Right lobe of liver (tissue), 6 donors: Measurements from ENCODE around the gene RAB3IL1. TPM values are rescaled to one million over a fixed set of nuclear protein-coding genes. Genes with fewer than 3 reads are reported as not detected.

Experiments
- ATAC-seq, 4 donors: fragments of 200-7000 bp; cut with Tn5 transposase; one replicate each; pipeline ENCODE4 v1.9.1; 2020; ENCODE audit warnings: mild to moderate bottlenecking in 4 of 4, moderate library complexity in 4 of 4
- DNase-seq, 3 donors: peaks; one replicate each; pipeline ENCODE4 v3.0.0-alpha.2; 2020
- H3K27ac ChIP-seq, 3 donors: fragments of 200-600 bp; one replicate each; pipeline ENCODE4 v1.8.0; 2022
- H3K27me3 ChIP-seq, 2 donors: fragments of 200-600 bp; one replicate each; pipeline ENCODE4 v1.8.0; 2022
- H3K36me3 ChIP-seq, 4 donors: fragments of 200-600 bp; sonication (generic) in 1 of 4; one replicate each; pipeline versions ENCODE4 v1.5.1 to v1.8.0; 2017 to 2022; ENCODE audit warnings: control low read depth in 1 of 4
- H3K4me1 ChIP-seq, 4 donors: fragments of 200-600 bp; sonication (generic) in 1 of 4; one replicate each; pipeline versions ENCODE4 v1.5.1 to v1.8.0; 2017 to 2022; ENCODE audit warnings: control low read depth in 1 of 4
- H3K4me3 ChIP-seq, 3 donors: fragments of 200-600 bp; one replicate each; pipeline ENCODE4 v1.8.0; 2022
- H3K9me3 ChIP-seq, 4 donors: fragments of 200-600 bp; sonication (generic) in 1 of 4; one replicate each; pipeline versions ENCODE4 v1.5.1 to v1.8.0; 2017 to 2022; ENCODE audit warnings: control low read depth in 1 of 4
- CTCF ChIP-seq, 4 donors: fragments of 200-600 bp in 3 of 4; fragments of 450-650 bp in 1 of 4; IDR thresholded peaks; one replicate each; pipeline versions ENCODE4 v1.5.1 to v1.8.0; 2016 to 2022; ENCODE audit warnings: antibody characterized with exemption in 4 of 4, mild to moderate bottlenecking in 2 of 4
- POLR2A ChIP-seq: fragments of 450-650 bp; IDR thresholded peaks from one replicate; pipeline ENCODE4 v1.6.1; 2017; ENCODE audit warnings: antibody characterized with exemption, mild to moderate bottlenecking
- WGBS: methylation state at CpG from one replicate; pipeline ENCODE4 v1.1.6; 2018; ENCODE audit warnings: low coverage, low lambda C conversion rate; ENCODE audit not compliant: insufficient coverage; ENCODE audit errors: missing lambda C conversion rate; 5-methylcytosine and 5-hydroxymethylcytosine counted together
- intact Hi-C, 2 donors: fragments of 100-400 bp; cut with DNase I; formaldehyde crosslinking; loops; one replicate each; pipeline versions ENCODE4 v1.11.2 to v1.14.1; 2022
- total RNA-seq, 6 experiments: library from RNA; depleted of rRNA in 2 of 6; stranded (reverse); fragments of >200 nt in 2 of 6; fragmentation: NEBNext Ultra II Directional in 3 of 6; extraction: Animal tissue kit (Norgen Biotek cat#: 25700) in 3 of 6; gene quantifications; one replicate each; pipeline versions ENCODE4 v1.1.0 to v1.2.4, GENCODE V29; 2016 to 2023
- donor health status: DM: no; HTN: yes; CAD: no.
- donor health status: DM: no; HTN: no; CAD: no.
- donor health status: DM: no; HTN: no; CAD: no.
- donor health status: DM: no; HTN: yes; CAD: no.
- donor health status: DM: no; HTN: yes; CAD: no.

RAB3IL1 gene
- total RNA-seq, 6 experiments from 2014 or later, result 3.2 to 9.1 (median 4.2) TPM

GRCh38 chr11:61868571-61869428 is 48.6 kb downstream of the RAB3IL1 start:
- WGBS, result 95% methylated on average over 4 of the region's 14 CpGs
- intact Hi-C loops, result no loop called here
- no peaks in the 10 kb centered on the region for H3K4me1 ChIP-seq
- H3K9me3 ChIP-seq, result no peaks in the 10 kb centered on the region
- H3K36me3 ChIP-seq, result peaks cover 0 to 4% (median 0%) of the 10 kb centered on the region in 4 donors
- no peaks in the 10 kb centered on the region for H3K27me3 ChIP-seq
- H3K4me3 ChIP-seq, result no peak overlapping the region
- DNase-seq (no peak), ATAC-seq (no peak)
- no peak overlapping the region for H3K27ac ChIP-seq
- TF ChIP-seq CTCF (IDR thresholded peaks at IDR 0.05), result no peak
- no peak for TF ChIP-seq POLR2A

GRCh38 chr11:61866958-61867343 is 50.4 kb downstream of the RAB3IL1 start:
- DNase-seq, result no peak
- TF ChIP-seq POLR2A, result no peak
- no peak for TF ChIP-seq CTCF (IDR thresholded peaks at IDR 0.05)
- ATAC-seq, result no peak
- Histone ChIP-seq H3K27me3 (no peaks in the 10 kb centered on the region), H3K4me1 (no peaks in the 10 kb centered on the region), H3K9me3 (no peaks in the 10 kb centered on the region), H3K4me3 (no peak overlapping the region), H3K36me3 (peaks cover 0 to 4% (median 0%) of the 10 kb centered on the region in 4 donors), H3K27ac (no peak overlapping the region)
- 89% methylated on average over 4 of the region's 6 CpGs for WGBS
- intact Hi-C loops, result no loop called here

GRCh38 chr11:61866231-61866957 is 51.0 kb downstream of the RAB3IL1 start:
- TF ChIP-seq CTCF (IDR thresholded peaks at IDR 0.05) (no peak), POLR2A (no peak)
- Histone ChIP-seq H3K27ac (no peak overlapping the region), H3K36me3 (peaks cover 0 to 4% (median 0%) of the 10 kb centered on the region in 4 donors), H3K27me3 (no peaks in the 10 kb centered on the region), H3K4me1 (no peaks in the 10 kb centered on the region), H3K9me3 (no peaks in the 10 kb centered on the region), H3K4me3 (no peak overlapping the region)
- no peak for ATAC-seq
- WGBS, result 66% methylated on average over 3 of the region's 18 CpGs
- intact Hi-C loops, result no loop called here
- no peak for DNase-seq

GRCh38 chr11:61864814-61865775 is 52.3 kb downstream of the RAB3IL1 start:
- intact Hi-C loops, result no loop called here
- no peaks in the 10 kb centered on the region for H3K27me3 ChIP-seq
- H3K27ac ChIP-seq, result no peak overlapping the region
- 95% methylated on average over 4 of the region's 20 CpGs for whole genome bisulfite sequencing
- no peak overlapping the region for H3K4me3 ChIP-seq
- DNase-seq (no peak), ATAC-seq (no peak)
- TF ChIP-seq CTCF (IDR thresholded peaks at IDR 0.05), result no peak
- no peak for TF ChIP-seq POLR2A
- H3K36me3 ChIP-seq, result peaks cover 0 to 4% (median 0%) of the 10 kb centered on the region in 4 donors
- no peaks in the 10 kb centered on the region for H3K9me3 ChIP-seq
- no peaks in the 10 kb centered on the region for H3K4me1 ChIP-seq
